Measurements from ENCODE around the gene GGT5.

DNA sequence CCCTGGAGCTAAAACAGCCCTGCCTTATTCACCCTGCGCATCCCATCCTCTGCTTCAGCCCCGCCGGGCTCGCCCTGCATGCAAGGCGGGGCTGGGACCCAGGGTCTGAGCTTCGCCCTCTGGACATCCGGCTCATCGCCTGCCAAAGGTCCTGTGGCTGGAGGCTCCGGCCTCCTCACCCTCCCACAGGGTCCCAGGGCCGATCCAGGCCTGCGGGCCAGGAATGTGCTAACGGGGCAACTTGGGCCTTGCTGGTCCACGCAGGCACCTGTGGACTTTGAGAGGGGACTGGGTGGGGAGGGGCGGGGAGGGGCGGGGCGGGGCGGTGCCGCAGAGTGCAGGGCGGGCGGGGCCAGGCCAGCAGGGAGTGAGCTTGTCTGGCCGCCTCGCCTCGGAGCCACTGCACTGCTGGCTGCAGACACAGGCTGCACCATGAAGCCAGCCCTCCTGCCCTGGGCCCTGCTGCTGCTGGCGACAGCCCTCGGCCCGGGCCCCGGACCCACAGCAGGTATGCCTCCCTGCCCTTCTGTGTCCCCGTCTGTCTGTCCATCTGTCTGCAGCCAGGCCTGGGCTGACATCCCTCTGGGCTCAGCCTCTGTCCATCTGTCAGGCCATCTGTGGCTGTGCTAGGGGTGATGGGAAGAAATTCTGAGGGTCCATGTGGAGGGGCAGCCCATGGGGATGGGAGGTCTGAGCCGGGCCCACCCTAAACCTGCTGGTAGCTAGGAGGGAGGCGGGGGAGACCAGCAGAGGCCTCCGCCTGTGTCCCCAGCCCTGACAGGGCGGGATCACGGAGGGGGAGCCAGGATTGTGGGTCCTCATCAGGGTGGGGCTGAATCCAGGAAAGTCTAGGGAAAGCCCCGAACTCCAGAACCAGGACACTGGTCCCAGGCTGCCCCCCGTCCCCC lies 63.5 kb downstream of the GGT5 start, which contains the start of gene SUSD2:
- TF ChIP-seq POLR2AphosphoS5 (IDR thresholded peaks at IDR 0.05; ENCODE audit: low read depth, low read length), result no peak
- no peak for TF ChIP-seq POLR2A (IDR thresholded peaks at IDR 0.05; ENCODE audit: low read depth, low read length)
- no peak for TF ChIP-seq SPI1 (IDR thresholded peaks at IDR 0.05; ENCODE audit: low read depth, low read length)

Measured in GM12891 (cell line).